ENCODE measurements around the gene GRK7.

DNA sequence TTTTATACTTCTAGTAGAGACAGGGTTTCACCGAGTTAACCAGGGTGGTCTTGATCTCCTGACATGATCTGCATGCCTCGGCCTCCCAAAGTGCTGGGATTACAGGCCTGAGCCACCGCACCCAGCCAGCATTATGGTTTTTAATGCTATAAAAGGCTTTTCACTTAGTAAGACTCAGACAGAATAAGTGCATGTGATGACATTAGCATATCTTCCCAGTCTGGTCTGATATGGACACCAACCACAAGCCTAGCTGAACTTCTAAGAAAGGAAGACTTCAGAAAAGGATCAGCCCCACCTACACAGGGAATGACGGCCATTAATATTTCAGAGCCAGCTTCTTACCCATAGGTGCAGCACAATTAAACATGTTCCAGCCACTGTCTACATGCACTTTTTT lies 27.0 kb downstream of the GRK7 start:
- TF ChIP-seq, protein P1, sequence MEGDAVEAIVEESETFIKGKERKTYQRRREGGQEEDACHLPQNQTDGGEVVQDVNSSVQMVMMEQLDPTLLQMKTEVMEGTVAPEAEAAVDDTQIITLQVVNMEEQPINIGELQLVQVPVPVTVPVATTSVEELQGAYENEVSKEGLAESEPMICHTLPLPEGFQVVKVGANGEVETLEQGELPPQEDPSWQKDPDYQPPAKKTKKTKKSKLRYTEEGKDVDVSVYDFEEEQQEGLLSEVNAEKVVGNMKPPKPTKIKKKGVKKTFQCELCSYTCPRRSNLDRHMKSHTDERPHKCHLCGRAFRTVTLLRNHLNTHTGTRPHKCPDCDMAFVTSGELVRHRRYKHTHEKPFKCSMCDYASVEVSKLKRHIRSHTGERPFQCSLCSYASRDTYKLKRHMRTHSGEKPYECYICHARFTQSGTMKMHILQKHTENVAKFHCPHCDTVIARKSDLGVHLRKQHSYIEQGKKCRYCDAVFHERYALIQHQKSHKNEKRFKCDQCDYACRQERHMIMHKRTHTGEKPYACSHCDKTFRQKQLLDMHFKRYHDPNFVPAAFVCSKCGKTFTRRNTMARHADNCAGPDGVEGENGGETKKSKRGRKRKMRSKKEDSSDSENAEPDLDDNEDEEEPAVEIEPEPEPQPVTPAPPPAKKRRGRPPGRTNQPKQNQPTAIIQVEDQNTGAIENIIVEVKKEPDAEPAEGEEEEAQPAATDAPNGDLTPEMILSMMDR (IDR thresholded peaks at IDR 0.05; ENCODE audit: insufficient read depth, low read length, poor library complexity, severe bottlenecking) = no peak
- no peak for TF ChIP-seq EZH2phosphoT487 (conservative IDR thresholded peaks at IDR 0.05; ENCODE audit: low read length)

Measured in SU-DHL-6 (cell line).